Measurements from ENCODE around the gene TRABD2B. TPM values are rescaled to one million over a fixed set of nuclear protein-coding genes. Genes with fewer than 3 reads are reported as not detected.

TRABD2B gene
- total RNA-seq, 3 donors from 2014 or later (not counting 1 experiment from before 2014, with no cell fraction given), result not detected

- WGBS (ENCODE audit: insufficient coverage), result 81% methylated on average over 2 of the region's 2 CpGs
- H3K4me3 ChIP-seq (ENCODE audit: low read length), result no peak overlapping the region
- H3K9me3 ChIP-seq (ENCODE audit: control insufficient read depth, insufficient read depth, low read length), result no peaks in the 10 kb centered on the region
- DNase-seq (no peak), ATAC-seq (no peak)
- intact Hi-C loops (cut with micrococcal nuclease), result no loop called here
- H3K36me3 ChIP-seq (ENCODE audit: control insufficient read depth, insufficient read depth, low read length), result no peaks in the 10 kb centered on the region
- peaks cover 3% of the 10 kb centered on the region for H3K4me1 ChIP-seq (ENCODE audit: control insufficient read depth, insufficient read depth, low read length)
- no peak for TF ChIP-seq CTCF (IDR thresholded peaks at IDR 0.05)
- Mint-ChIP-seq H3K4me1 (peaks cover 0 to 5% of the 10 kb centered on the region in 2 donors), H3K27ac (no peak overlapping the region), H3K9me3 (no peaks in the 10 kb centered on the region), H3K27me3 (ENCODE audit: low read depth in 2 of 2) (peaks cover 27 to 31% of the 10 kb centered on the region in 2 donors), H3K4me3 (no peak overlapping the region), H3K36me3 (no peaks in the 10 kb centered on the region)
- peaks cover 9% of the 10 kb centered on the region for H3K27me3 ChIP-seq (ENCODE audit: control insufficient read depth, insufficient read depth, low read length)
- no peak overlapping the region for H3K27ac ChIP-seq (ENCODE audit: low read length)
Measured at GRCh38 chr1:48001696-48002095, 4.5 kb upstream of the TRABD2B start.

GRCh38 chr1:48000883-48001282, 3.7 kb upstream of the TRABD2B start:
- Mint-ChIP-seq H3K9me3 (no peaks in the 10 kb centered on the region), H3K27ac (no peak overlapping the region), H3K36me3 (no peaks in the 10 kb centered on the region), H3K4me3 (no peak overlapping the region), H3K27me3 (ENCODE audit: low read depth in 2 of 2) (peaks cover 32 to 38% of the 10 kb centered on the region in 2 donors), H3K4me1 (peaks cover 0 to 11% of the 10 kb centered on the region in 2 donors)
- H3K4me3 ChIP-seq (ENCODE audit: low read length), result no peak overlapping the region
- no peak overlapping the region for H3K27ac ChIP-seq (ENCODE audit: low read length)
- no peak for TF ChIP-seq CTCF (IDR thresholded peaks at IDR 0.05)
- 97% methylated on average over 1 of the region's 1 CpG for WGBS (ENCODE audit: insufficient coverage)
- intact Hi-C loops (cut with micrococcal nuclease), result no loop called here
- H3K36me3 ChIP-seq (ENCODE audit: control insufficient read depth, insufficient read depth, low read length), result no peaks in the 10 kb centered on the region
- DNase-seq, result no peak
- no peak for ATAC-seq
- peaks cover 3% of the 10 kb centered on the region for H3K4me1 ChIP-seq (ENCODE audit: control insufficient read depth, insufficient read depth, low read length)
- H3K9me3 ChIP-seq (ENCODE audit: control insufficient read depth, insufficient read depth, low read length), result no peaks in the 10 kb centered on the region
- H3K27me3 ChIP-seq (ENCODE audit: control insufficient read depth, insufficient read depth, low read length), result peaks cover 12% of the 10 kb centered on the region

- TF ChIP-seq CTCF (IDR thresholded peaks at IDR 0.05), result no peak
- H3K27me3 Mint-ChIP-seq (ENCODE audit: low read depth in 2 of 2), result peaks cover 46 to 53% of the 10 kb centered on the region in 2 donors
- WGBS (ENCODE audit: insufficient coverage), result 88% methylated on average over 3 of the region's 4 CpGs
Measured at GRCh38 chr1:47999097-47999496, 1.9 kb upstream of the TRABD2B start.

GRCh38 chr1:47998396-47998990, 1.3 kb upstream of the TRABD2B start:
- H3K4me3 Mint-ChIP-seq, result no peak overlapping the region

More at GRCh38 chr1:47999097-47999496, 1.9 kb upstream of the TRABD2B start:
- Histone ChIP-seq H3K9me3 (ENCODE audit: control insufficient read depth, insufficient read depth, low read length) (no peaks in the 10 kb centered on the region), H3K4me1 (ENCODE audit: control insufficient read depth, insufficient read depth, low read length) (peaks cover 3% of the 10 kb centered on the region), H3K36me3 (ENCODE audit: control insufficient read depth, insufficient read depth, low read length) (no peaks in the 10 kb centered on the region), H3K27me3 (ENCODE audit: control insufficient read depth, insufficient read depth, low read length) (peaks cover 13% of the 10 kb centered on the region), H3K4me3 (ENCODE audit: low read length) (no peak overlapping the region), H3K27ac (ENCODE audit: low read length) (no peak overlapping the region)
- H3K9me3 Mint-ChIP-seq, result no peaks in the 10 kb centered on the region
- ATAC-seq (no peak), DNase-seq (no peak)
- intact Hi-C loops (cut with micrococcal nuclease), result no loop called here
- peaks cover 0 to 13% of the 10 kb centered on the region in 2 donors for H3K4me1 Mint-ChIP-seq
- no peak overlapping the region for H3K4me3 Mint-ChIP-seq
- no peaks in the 10 kb centered on the region for H3K36me3 Mint-ChIP-seq
- H3K27ac Mint-ChIP-seq, result no peak overlapping the region

More at GRCh38 chr1:47998396-47998990, 1.3 kb upstream of the TRABD2B start:
- Histone ChIP-seq H3K9me3 (ENCODE audit: control insufficient read depth, insufficient read depth, low read length) (no peaks in the 10 kb centered on the region), H3K4me3 (ENCODE audit: low read length) (no peak overlapping the region), H3K27me3 (ENCODE audit: control insufficient read depth, insufficient read depth, low read length) (peaks cover 13% of the 10 kb centered on the region), H3K4me1 (ENCODE audit: control insufficient read depth, insufficient read depth, low read length) (peaks cover 3% of the 10 kb centered on the region), H3K27ac (ENCODE audit: low read length) (no peak overlapping the region), H3K36me3 (ENCODE audit: control insufficient read depth, insufficient read depth, low read length) (no peaks in the 10 kb centered on the region)
- H3K27me3 Mint-ChIP-seq (ENCODE audit: low read depth in 2 of 2), result peaks cover 51 to 59% of the 10 kb centered on the region in 2 donors
- TF ChIP-seq CTCF (IDR thresholded peaks at IDR 0.05), result no peak
- ATAC-seq (no peak), DNase-seq (no peak)
- peaks cover 0 to 13% of the 10 kb centered on the region in 2 donors for H3K4me1 Mint-ChIP-seq
- H3K36me3 Mint-ChIP-seq, result no peaks in the 10 kb centered on the region
- H3K27ac Mint-ChIP-seq, result no peak overlapping the region
- intact Hi-C loops (cut with micrococcal nuclease), result no loop called here
- no peaks in the 10 kb centered on the region for H3K9me3 Mint-ChIP-seq
- 83% methylated on average over 7 of the region's 8 CpGs for WGBS (ENCODE audit: insufficient coverage)

Measured in natural killer cell (primary cell).